GM08714 (cell line): ENCODE data around the gene UBA6.

Experiments
- H3K4me3 ChIP-seq: fragments of 200-500 bp; sonication (Bioruptor generic); 2 replicates; pipeline ENCODE4 v1.5.1; 2014; ENCODE audit warnings: mild to moderate bottlenecking, low read length, inconsistent platforms
- ZNF274 ChIP-seq: IDR thresholded peaks from 2 replicates; pipeline ENCODE4 v1.6.1; 2012; ENCODE audit warnings: mild to moderate bottlenecking, low read depth, low read length

Gene UBA6

DNA sequence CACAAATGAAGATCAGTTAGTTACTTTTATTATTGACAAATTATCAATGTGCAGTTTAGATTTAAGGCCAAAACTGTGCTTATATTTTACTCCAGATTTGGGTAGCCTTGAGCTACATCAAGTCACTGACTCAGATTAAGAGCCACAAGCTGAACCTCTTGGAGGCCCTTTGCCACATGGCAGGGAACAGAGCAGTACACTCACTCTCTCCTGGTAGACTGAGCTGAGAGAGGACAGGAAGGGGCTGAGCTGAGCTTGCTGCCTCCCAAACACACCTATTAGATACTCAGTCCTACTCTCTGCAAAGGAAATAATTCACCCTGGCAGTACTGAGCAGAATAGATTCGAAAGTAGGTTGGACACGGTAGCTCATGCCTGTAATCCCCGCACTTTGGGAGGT lies 134.6 kb downstream of the UBA6 start:
- TF ChIP-seq ZNF274: no peak
- H3K4me3 ChIP-seq: no peak overlapping the region

- no peak overlapping the region for H3K4me3 ChIP-seq
- TF ChIP-seq ZNF274: no peak
These were observed 135.7 kb downstream of the UBA6 start for GRCh38 chr4:67565284-67565683.
